Measurements from ENCODE around the gene ENTHD1.
A peak's percentile ranks its signal among the peaks of the same experiment; 100 is the strongest.

ENTHD1 gene

GRCh38 chr22:39710380-39711150 lies 183.0 kb downstream of the ENTHD1 start:
- no peak for DNase-seq

GRCh38 chr22:39707816-39708215 lies 185.7 kb downstream of the ENTHD1 start:
- no peak for DNase-seq

- no peak for DNase-seq
Observed at GRCh38 chr22:39707351-39707750, 186.2 kb downstream of the ENTHD1 start.

- DNase-seq = no peak
Observed at GRCh38 chr22:39706376-39707140, 187.0 kb downstream of the ENTHD1 start.

- DNase-seq = no peak
Observed at GRCh38 chr22:39705386-39705785, 188.2 kb downstream of the ENTHD1 start.

- peak; percentile 81 for DNase-seq
Observed at GRCh38 chr22:39703928-39704639, 189.5 kb downstream of the ENTHD1 start.

GRCh38 chr22:39703091-39703490 lies 190.5 kb downstream of the ENTHD1 start:
- DNase-seq = peak; percentile 93

GRCh38 chr22:39700565-39700964 lies 193.0 kb downstream of the ENTHD1 start:
- DNase-seq = no peak

GRCh38 chr22:39699631-39700360 lies 193.8 kb downstream of the ENTHD1 start:
- DNase-seq = peak; percentile 84

GRCh38 chr22:39697790-39698430 lies 195.7 kb downstream of the ENTHD1 start:
- DNase-seq = no peak

- DNase-seq = no peak
Observed at GRCh38 chr22:39693943-39694500, 199.5 kb downstream of the ENTHD1 start.

Data from NCI-H2171 treated with DMSO at 0.1 percent for 48 hours (cell line).